ENCODE data around the gene DAGLB. TPM values are rescaled to one million over a fixed set of nuclear protein-coding genes. Genes with fewer than 3 reads are reported as not detected.

DAGLB gene, protein sequence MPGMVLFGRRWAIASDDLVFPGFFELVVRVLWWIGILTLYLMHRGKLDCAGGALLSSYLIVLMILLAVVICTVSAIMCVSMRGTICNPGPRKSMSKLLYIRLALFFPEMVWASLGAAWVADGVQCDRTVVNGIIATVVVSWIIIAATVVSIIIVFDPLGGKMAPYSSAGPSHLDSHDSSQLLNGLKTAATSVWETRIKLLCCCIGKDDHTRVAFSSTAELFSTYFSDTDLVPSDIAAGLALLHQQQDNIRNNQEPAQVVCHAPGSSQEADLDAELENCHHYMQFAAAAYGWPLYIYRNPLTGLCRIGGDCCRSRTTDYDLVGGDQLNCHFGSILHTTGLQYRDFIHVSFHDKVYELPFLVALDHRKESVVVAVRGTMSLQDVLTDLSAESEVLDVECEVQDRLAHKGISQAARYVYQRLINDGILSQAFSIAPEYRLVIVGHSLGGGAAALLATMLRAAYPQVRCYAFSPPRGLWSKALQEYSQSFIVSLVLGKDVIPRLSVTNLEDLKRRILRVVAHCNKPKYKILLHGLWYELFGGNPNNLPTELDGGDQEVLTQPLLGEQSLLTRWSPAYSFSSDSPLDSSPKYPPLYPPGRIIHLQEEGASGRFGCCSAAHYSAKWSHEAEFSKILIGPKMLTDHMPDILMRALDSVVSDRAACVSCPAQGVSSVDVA
- 20.3 TPM for total RNA-seq

GRCh38 chr7:6447581-6448199 lies at the start of gene DAGLB:
DAGLB (minus strand) TSS chr7:6447954; CDS start chr7:6447842, 112 bp downstream.

Other genes with a start within 250 kb of the DAGLB start
- 63.5 TPM for gene CYTH3, start 175.3 kb downstream of the DAGLB start, total RNA-seq
- gene FAM220A, start 99.0 kb downstream of the DAGLB start, total RNA-seq: 14.8 TPM
- 80.8 TPM for gene RAC1, start 73.4 kb downstream of the DAGLB start, total RNA-seq
- gene KDELR2, start 36.2 kb upstream of the DAGLB start, total RNA-seq: 110 TPM
- 1.5 TPM for gene GRID2IP, start 103.5 kb upstream of the DAGLB start, total RNA-seq
- 62.4 TPM for gene ZDHHC4, start 129.5 kb upstream of the DAGLB start, total RNA-seq
- 30.8 TPM for gene INTS15, start 142.1 kb upstream of the DAGLB start, total RNA-seq
- 16.8 TPM for gene ZNF853, start 167.7 kb upstream of the DAGLB start, total RNA-seq
- gene ZNF316, start 189.4 kb upstream of the DAGLB start, total RNA-seq: 31.5 TPM